A673 (cell line): ENCODE results near the gene MYBPC3. TPM values are rescaled to one million over a fixed set of nuclear protein-coding genes. Genes with fewer than 3 reads are reported as not detected.

Experiments
- BruUV-seq: library from RNA; stranded (reverse); fragments of 400-500 nt; replicated peaks from 2 replicates; lab custom pipeline; 2021; lab: Mats Ljungman, UMichigan
- CTCF ChIA-PET: fragments of 300-600 bp; sonication (Branson Sonifier 250); formaldehyde crosslinking; loops from one replicate; lab custom pipeline; 2022; ENCODE audit warnings: antibody characterized with exemption; lab: Charles Lee
- POLR2A ChIA-PET: fragments of 300-600 bp; sonication (Branson Sonifier 250); formaldehyde crosslinking; loops from one replicate; lab custom pipeline; 2022; ENCODE audit warnings: antibody characterized with exemption; ENCODE audit not compliant: low non-redundant PET; lab: Charles Lee
- DNase-seq: peaks from one replicate; pipeline ENCODE4 v3.0.0-alpha.2; 2015; ENCODE audit warnings: low spot score
- H3K27ac ChIP-seq: fragments of 200-600 bp; sonication (generic); 2 replicates; pipeline ENCODE4 v1.5.1; 2016; ENCODE audit warnings: mixed run types, low read depth, mild to moderate bottlenecking, mixed read lengths, antibody characterized with exemption, low read length; ENCODE audit not compliant: poor library complexity, severe bottlenecking
- H3K27me3 ChIP-seq: fragments of 200-600 bp; sonication (generic); replicated peaks from 2 replicates; pipeline ENCODE4 v1.6.1; 2017; ENCODE audit warnings: mixed run types, low read depth, mild to moderate bottlenecking, mixed read lengths, antibody characterized with exemption, low read length; ENCODE audit not compliant: insufficient read depth, poor library complexity
- H3K36me3 ChIP-seq: fragments of 200-600 bp; sonication (generic); 2 replicates; pipeline ENCODE4 v1.6.1; 2016; ENCODE audit warnings: mixed run types, mild to moderate bottlenecking, mixed read lengths, antibody characterized with exemption, low read length; ENCODE audit not compliant: insufficient read depth, poor library complexity, severe bottlenecking
- H3K4me1 ChIP-seq: fragments of 200-600 bp; sonication (generic); 2 replicates; pipeline ENCODE4 v1.6.1; 2017; ENCODE audit warnings: mixed run types, mild to moderate bottlenecking, mixed read lengths, antibody characterized with exemption, low read length; ENCODE audit not compliant: insufficient read depth, poor library complexity, severe bottlenecking
- H3K4me3 ChIP-seq: fragments of 200-600 bp; sonication (generic); 2 replicates; pipeline ENCODE4 v1.5.1; 2016; ENCODE audit warnings: low read depth, mixed run types, mild to moderate bottlenecking, mixed read lengths, low read length; ENCODE audit not compliant: poor library complexity, severe bottlenecking
- H3K9me3 ChIP-seq: fragments of 200-600 bp; sonication (generic); 2 replicates; pipeline ENCODE4 v1.6.1; 2016; ENCODE audit warnings: mixed run types, low read depth, mild to moderate bottlenecking, mixed read lengths, antibody characterized with exemption, low read length; ENCODE audit not compliant: poor library complexity, severe bottlenecking
- EZH2 ChIP-seq: fragments of 200-600 bp; sonication (generic); IDR thresholded peaks from 2 replicates; pipeline ENCODE4 v1.6.1; 2017; ENCODE audit warnings: borderline replicate concordance, low read depth, mild to moderate bottlenecking, mixed read lengths, antibody characterized with exemption, low read length; ENCODE audit not compliant: poor library complexity, severe bottlenecking
- intact Hi-C: fragments of 100-400 bp; cut with micrococcal nuclease; formaldehyde crosslinking; loops from one replicate; pipeline ENCODE4 v1.10.0; 2022; ENCODE audit not compliant: unreplicated experiment
- total RNA-seq: library from RNA; stranded (reverse); gene quantifications from 2 replicates; pipeline ENCODE4 v1.2.3, GENCODE V29; 2021
- TF ChIP-seq, protein P1 (sequence below): fragments of 300-800, 200-600 bp; sonication (generic); conservative IDR thresholded peaks from 2 replicates; pipeline ENCODE4 v1.5.1; 2017; ENCODE audit warnings: low read depth, mild to moderate bottlenecking, antibody characterized with exemption, low read length, moderate library complexity, mixed read lengths

Gene MYBPC3
- total RNA-seq, 1 experiment from 2014 or later = not detected

DNA sequence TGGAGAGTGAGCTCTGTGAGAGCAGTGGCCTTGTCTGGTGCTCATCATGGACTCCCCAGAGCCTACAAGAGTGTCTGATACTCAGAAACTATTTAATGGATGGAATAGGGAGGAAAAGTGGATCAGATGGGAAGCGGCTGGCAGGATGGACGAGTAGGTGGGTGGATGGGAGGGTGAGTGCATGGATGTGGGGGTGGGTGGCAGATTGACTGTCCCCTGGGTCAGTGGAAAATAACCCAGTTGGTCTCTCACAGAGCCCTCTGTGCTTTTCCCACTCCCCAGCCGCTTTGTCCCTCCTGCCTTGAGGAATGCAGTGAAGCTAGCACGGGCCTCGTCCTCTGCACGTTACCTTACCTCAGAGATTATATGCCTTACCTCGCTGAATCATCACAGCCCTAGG, 19.9 kb upstream of the MYBPC3 start:
- Histone ChIP-seq H3K4me1 (no peaks in the 10 kb centered on the region), H3K4me3 (no peak overlapping the region), H3K36me3 (no peaks in the 10 kb centered on the region), H3K9me3 (no peaks in the 10 kb centered on the region), H3K27ac (no peak overlapping the region), H3K27me3 (no peaks in the 10 kb centered on the region)
- ChIA-PET POLR2A (no interaction called here), CTCF (interaction anchor here (0.5 kb wide), 1 partner anchor 34 kb away, joined by 4 read pairs; no protein-coding TSS in a partner anchor)
- intact Hi-C loops = loop anchor here (5.0 to 10.0 kb wide), 2 partner anchors 480 to 742 kb away; no protein-coding TSS in a partner anchor
- no peak for DNase-seq
- BruUV-seq = no TSS peak
- TF ChIP-seq, protein P1, sequence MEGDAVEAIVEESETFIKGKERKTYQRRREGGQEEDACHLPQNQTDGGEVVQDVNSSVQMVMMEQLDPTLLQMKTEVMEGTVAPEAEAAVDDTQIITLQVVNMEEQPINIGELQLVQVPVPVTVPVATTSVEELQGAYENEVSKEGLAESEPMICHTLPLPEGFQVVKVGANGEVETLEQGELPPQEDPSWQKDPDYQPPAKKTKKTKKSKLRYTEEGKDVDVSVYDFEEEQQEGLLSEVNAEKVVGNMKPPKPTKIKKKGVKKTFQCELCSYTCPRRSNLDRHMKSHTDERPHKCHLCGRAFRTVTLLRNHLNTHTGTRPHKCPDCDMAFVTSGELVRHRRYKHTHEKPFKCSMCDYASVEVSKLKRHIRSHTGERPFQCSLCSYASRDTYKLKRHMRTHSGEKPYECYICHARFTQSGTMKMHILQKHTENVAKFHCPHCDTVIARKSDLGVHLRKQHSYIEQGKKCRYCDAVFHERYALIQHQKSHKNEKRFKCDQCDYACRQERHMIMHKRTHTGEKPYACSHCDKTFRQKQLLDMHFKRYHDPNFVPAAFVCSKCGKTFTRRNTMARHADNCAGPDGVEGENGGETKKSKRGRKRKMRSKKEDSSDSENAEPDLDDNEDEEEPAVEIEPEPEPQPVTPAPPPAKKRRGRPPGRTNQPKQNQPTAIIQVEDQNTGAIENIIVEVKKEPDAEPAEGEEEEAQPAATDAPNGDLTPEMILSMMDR = no peak
- no peak for TF ChIP-seq EZH2

DNA sequence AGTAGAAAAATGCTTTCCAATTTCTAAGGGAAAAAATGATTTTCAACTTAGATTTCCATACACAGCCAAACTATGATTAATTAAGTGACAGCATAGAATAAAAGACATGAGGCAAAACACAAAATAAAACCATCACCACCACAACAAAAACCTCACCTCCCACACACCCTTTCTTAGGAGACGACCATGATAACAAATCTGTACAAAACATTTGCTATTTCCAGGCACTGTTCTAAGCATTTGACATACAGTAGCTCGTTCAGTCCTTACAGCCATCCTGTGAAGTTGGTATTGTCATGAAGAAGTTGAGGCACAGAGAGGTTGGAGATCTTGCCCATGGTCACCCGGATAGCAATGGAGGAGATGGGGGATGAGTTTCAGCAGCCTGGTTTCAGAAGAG, 17.2 kb upstream of the MYBPC3 start:
- ChIA-PET CTCF (interaction anchor here (0.6 to 0.7 kb wide), 2 partner anchors 85 to 386 kb away, joined by 3 read pairs; no protein-coding TSS in a partner anchor), POLR2A (interaction anchor here (0.7 kb wide), 1 partner anchor 199 kb away, joined by 4 read pairs; no protein-coding TSS in a partner anchor)
- Histone ChIP-seq H3K27ac (no peak overlapping the region), H3K4me3 (no peak overlapping the region), H3K4me1 (no peaks in the 10 kb centered on the region), H3K27me3 (no peaks in the 10 kb centered on the region), H3K36me3 (no peaks in the 10 kb centered on the region), H3K9me3 (no peaks in the 10 kb centered on the region)
- no peak for DNase-seq
- intact Hi-C loops = loop anchor here (5.0 to 10.0 kb wide), 2 partner anchors 483 to 745 kb away; no protein-coding TSS in a partner anchor
- no TSS peak for BruUV-seq
- TF ChIP-seq EZH2 = no peak
- TF ChIP-seq, protein P1 = no peak

DNA sequence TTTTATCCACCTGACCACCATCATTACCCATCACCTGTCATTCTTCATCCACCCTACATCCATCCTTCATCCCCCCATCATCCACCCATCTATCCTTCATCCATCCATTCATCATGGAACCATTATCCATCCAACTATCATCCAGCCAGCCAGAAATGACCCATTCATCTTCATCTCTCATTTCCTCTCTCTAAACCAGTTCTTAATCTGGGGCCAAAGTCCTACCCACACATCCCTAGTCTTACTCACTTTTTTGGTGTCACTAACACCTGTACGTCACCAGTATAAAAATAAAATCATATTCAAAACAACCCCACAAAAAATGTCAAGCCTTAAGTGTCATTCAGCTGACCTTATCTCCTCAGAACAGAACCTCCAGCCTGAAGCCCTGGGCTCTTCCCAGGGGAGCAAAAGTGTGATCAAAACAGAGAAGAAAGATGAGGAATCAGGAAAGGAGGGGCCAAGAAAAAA, 13.6 kb upstream of the MYBPC3 start:
- no peak for DNase-seq
- no peaks in the 10 kb centered on the region for H3K4me1 ChIP-seq
- POLR2A ChIA-PET = no interaction called here
- CTCF ChIA-PET = no interaction called here
- H3K9me3 ChIP-seq = no peaks in the 10 kb centered on the region
- TF ChIP-seq, protein P1 = no peak
- no peak for TF ChIP-seq EZH2
- no peak overlapping the region for H3K27ac ChIP-seq
- no peaks in the 10 kb centered on the region for H3K36me3 ChIP-seq
- no TSS peak for BruUV-seq
- intact Hi-C loops = no loop called here
- H3K4me3 ChIP-seq = no peak overlapping the region
- H3K27me3 ChIP-seq = no peaks in the 10 kb centered on the region
